Measurements from ENCODE around the gene B3GALNT2.
A peak's percentile ranks its signal among the peaks of the same experiment; 100 is the strongest.
"Not testable (repeated sequence)": the region's sequence is repeated elsewhere in the genome, so short reads cannot be mapped to it uniquely, and the experiment has no call there.

B3GALNT2 gene

DNA sequence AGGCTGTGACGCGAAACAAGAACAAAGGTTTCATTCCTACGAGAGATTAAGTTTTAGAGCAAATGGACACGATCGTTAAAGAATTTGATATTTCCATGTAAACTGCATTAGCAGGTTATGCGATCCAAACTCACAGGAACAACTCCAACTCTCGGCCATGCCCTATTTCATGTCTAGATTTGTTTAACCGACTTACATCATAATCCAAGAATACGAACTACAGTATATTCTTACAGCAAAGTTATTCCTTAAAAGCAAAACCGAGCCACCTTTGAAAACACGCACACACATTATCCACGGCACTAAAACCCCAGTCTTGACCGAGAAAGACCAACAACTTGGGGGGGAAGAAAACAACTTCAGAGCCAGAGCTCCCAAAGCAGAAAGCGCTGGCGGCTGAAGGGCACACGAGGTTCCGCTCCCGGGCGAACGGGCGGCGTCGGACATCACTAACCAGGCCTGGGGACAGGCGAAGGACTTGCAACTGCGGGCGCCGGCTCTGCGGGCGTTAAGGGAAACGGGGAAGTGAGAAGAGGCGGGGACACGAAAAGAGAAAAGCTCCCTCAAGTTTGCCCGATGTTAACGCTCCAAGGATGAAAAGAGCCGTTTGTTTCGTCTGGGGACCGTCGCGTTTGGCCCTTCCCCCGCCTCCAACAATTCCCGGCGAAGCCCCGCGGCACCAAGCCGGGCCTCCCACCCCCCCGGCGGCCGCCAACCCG is 690 bp downstream of the B3GALNT2 start:
- DNase-seq = peak; percentile 58 to 61

DNA sequence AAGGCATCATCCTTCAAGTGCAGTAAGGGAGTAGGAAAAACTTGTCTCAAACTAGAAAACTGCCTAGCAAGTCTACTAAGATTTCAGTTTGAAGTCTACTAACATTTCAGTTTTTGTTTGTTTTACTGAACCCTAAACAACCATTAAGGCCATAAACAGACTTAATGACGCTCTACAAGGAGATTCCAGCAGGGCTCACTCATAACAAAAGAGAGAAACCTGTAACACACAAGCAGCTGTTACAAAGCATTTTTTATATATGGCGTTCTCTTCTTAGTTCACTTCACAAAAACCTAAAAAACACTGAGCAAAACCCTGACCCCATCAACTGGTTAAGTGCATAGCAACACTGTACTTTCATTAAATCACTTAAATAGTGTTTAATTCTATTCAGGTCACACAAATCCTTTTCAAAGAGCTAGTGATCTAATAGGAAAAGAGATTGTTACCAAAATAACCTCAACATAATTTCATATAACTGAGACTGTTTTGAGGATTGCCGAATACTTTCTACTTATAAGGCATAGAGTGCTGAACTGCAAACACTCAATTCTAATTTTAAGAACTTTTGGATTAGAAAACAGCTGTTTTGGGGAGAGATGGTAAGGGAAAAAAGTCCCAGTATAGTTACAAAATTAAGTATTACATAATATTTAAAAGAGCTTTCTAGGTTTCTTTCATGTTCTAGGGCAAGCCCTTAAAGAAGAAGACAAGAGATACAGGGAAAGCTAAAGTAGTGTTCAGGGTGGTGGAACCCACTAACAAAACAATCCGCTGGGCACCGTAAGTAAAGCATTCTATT is 1.4 kb downstream of the B3GALNT2 start:
- DNase-seq = peak; percentile 50 to 54

DNA sequence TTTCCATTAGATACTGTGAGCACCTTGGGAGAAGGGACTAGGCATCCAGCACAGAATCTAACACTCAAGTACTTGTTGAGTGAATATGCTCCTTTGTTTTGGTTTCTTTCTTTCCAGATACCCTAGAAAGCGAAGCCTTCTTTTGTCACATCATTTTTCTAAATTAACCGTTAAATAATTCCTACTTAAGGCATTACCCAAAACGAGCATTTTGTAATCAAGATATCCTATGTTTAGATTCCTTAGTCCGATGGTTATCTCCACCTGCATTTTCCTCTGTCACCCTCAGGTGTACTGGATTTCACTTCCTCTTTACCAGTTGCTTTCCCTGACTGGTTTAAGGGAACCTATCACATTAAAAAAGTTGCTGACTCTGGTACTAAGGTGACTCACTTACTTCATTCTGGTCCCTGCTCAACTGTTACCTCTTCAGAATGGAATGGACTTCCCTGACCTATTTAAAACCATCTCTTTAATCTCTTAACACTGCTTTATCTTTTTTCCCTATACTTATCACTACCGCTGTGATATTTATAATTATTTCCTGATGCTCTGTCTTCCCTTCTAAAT is 3.2 kb downstream of the B3GALNT2 start:
- DNase-seq = no peak

DNA sequence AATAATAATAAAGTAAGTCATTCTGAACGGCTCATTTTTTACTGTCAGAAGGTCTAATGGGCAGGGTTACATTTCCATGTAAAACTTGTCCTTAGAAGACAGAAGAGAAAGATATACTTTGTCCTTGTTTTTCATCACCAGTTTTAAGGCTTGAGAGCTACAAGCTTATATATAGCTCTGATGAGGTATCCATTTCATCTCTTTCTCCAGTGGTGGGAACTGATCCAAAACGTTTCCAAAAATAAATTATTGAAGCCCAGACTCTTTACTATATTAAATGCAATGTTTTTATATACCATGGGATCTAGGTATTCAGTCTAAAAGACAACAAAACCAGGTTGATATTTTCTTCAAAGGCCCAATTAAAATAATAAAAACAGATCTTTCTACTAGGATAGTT is 8.7 kb downstream of the B3GALNT2 start:
- DNase-seq = no peak

DNA sequence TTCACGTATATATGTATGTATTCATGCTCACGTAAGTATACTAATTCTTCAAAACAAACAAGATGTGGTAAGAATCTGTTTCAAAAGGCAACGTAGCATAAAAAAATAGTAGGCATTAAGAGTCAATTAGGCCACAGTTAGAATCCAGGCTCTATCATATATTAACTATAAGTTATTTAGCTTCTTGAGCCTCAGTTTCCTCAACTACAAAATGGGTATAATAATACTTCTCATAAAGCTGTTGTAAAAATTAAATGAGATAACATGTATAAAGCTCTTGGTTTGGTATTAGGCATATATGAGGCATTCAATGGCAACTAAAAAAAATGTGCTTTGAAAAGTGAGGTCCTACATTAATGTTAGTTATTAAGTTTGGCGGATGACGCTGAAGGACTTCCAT is 9.2 kb downstream of the B3GALNT2 start:
- no peak for DNase-seq

DNA sequence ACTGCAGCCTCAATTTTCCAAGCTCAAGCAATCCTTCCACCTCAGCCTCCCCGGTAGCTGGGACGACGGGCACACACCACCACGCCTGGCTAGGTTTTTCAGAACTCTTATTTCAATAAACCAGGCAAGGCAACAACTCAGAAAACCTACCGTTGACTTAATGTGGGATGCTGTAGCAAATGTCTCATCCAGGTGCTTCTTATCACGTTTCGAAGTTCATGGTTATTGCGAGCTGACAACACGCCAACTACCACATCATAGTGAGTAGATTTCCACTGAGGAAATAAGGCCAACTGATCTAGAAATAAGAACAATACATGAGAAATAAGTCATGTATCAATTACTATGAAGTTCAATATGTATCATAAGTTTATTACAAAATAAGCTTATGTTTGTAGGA is 9.7 kb downstream of the B3GALNT2 start:
- DNase-seq = no peak

DNA sequence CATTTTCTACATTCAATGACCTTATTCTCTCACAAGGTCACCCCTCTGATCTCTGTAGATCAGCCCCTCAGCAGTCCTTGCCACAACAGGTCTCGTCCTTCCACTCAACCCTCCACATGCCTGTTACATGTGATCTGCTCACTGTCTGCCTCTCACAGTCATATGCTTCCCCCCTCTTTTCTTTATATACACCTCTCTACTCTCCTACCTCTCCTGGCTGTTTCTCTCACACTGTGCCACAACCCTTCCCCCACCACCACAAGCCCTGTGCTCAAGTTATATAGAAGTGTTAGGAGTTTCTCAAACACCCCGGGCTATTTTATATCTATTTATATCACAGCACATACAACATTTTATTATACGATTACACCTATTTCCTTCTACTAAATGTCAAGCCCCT is 12.6 kb downstream of the B3GALNT2 start:
- no peak for DNase-seq

DNA sequence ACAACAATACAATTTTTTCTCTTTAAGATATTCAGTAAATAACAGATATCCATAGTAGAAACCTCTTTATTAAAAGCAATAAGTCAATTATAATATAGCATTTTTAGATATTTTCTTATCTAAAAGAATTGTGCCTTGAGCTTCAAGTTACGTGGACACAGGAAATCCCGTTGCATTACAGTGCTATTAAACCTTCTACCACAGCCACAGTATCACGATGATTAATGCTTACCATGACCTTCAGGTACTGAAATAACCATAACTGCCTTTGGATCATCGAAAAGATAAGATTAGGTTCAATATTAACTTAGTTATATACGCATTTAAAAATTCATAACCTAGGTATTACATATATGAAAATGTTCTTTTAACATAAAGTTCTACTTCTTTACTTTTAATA is 17.9 kb downstream of the B3GALNT2 start:
- no peak for DNase-seq

DNA sequence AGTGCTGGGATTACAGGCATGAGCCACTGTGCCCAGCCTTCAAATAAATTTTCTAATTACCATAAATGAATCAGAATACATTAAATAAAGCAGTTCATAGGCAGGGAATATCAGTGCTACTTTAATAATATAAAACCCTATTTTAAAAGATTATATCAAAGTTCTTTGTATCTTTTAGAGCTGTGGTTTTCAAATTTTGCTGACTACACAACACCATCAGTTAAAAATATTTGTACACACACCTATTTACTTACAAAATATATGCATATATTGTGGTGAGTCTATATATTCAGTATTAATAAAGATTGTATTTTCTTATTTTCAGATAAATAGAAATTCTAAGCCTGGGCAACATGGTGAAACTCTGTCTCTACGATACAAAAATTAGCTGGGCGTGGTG is 18.7 kb downstream of the B3GALNT2 start:
- DNase-seq = no peak

DNA sequence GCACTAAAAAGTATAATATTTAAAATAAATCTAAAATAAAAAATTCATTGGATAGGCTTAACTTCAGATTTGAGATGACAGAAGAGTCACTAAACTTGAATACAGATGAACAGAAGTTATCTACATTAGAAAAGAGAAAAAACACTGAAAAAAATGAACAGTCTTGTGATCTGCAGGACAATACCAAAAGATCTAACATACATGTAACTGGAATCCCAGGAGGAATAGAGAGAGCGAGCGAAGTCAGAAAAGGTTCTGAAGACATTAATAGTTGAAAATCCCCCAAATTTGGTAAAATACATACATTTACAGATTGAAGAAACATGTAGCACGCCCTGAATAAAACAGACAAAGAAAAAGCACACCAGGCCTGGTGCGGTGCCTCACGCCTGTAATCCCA is 21.2 kb downstream of the B3GALNT2 start:
- no peak for DNase-seq

DNA sequence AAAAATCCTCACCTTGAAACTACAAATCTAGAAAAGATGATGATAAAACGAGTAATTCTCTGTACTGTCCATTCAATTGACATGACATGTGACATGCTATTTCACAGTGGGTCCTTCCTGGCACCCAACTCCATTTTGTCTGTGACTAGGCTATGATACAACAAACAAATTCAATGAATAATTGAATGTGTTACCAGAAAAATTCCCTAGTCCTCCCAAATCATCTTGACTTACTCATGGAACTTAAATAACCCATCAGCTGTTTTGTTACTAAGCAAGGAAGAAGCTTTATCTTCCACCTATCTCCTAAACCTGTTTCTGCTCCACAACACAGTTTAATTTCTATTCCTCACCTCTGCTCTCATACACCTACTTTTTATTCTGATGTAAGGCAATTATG is 30.4 kb downstream of the B3GALNT2 start:
- DNase-seq = no peak

DNA sequence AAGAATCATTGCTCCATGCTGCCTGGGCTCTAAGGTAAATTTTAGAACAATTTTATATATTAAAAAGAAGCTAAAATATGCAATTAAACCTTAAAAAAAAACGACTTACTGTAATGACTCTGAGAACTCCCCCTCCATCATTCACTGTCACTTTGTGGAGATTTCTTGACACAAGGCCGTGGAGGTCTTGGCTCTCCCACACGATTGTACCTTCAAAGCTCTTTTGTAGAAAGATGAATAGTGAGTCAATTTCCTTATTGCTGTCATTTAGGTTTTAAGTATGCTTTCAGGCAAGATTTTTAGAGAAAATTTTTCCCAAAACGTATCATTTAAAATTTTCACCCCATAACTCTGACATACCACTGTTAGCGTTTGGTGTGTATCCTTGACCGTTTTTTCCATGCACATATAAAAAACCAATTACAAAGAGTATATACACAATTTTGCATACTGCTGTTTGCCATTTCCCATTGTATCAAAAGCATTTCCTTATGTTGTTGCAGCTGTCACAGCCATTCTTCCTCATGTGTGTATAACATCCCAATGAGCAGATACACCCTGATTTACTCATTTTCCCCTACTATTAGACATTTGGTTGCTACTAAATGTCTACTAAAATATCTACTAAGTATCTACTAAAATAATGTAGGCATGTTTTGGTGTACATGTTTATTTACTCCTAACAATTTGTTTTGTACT is 33.4 kb downstream of the B3GALNT2 start:
- DNase-seq = no peak

DNA sequence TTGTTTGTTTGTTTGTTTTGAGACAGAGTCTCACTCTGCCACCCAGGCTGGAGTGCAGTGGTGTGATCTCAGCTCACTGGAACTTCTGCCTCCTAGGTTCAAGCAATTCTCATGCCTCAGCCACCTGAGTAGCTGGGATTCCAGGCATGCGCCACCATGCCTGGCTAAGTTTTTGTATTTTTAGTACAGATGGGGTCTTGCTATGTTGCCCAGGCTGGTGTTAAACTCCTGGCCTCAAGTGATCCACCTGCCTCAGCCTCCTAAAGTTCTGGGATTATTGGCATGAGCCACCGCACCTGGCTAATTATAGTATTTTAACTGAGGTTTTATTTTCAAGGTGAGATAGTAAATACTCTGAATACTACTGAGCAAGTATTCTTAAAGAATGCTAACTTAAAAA is 34.4 kb downstream of the B3GALNT2 start:
- not testable (repeated sequence) for DNase-seq

DNA sequence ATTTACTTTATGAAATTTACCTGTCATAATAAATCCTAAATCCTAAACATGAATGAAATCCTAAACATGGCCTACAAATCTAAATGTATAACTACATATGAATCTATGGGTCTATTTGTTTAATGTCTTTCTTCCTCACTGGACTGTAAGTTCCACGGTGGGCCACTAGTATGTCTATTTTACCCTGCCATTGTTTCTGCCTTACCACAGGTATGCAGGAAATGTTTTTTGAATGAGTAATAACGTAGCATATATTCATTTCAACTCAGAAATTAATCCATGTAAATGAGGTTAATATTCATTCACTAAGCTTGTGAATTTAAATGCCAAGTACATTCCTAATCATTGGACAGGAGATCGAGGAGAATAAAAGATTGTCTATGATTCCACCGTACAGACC is 35.3 kb downstream of the B3GALNT2 start:
- no peak for DNase-seq

DNA sequence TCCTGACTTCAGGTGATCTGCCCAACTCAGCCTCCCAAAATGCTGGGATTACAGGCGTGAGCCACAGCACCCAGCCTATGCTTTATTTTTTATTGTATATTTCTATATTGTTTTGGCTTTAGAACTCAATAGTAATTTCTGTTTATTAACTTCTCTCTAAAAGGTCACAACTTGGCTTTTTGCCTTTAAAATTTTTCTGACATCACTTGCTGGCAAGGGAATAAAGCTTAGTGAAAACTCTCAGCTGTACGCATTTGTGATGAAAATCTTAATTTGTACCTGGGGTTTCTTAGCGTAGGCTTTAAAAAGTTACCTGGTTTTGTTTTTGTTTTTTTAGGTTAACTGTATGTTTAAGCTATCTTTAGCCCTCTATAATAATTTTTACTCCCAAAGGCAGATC is 36.2 kb downstream of the B3GALNT2 start:
- DNase-seq = no peak

DNA sequence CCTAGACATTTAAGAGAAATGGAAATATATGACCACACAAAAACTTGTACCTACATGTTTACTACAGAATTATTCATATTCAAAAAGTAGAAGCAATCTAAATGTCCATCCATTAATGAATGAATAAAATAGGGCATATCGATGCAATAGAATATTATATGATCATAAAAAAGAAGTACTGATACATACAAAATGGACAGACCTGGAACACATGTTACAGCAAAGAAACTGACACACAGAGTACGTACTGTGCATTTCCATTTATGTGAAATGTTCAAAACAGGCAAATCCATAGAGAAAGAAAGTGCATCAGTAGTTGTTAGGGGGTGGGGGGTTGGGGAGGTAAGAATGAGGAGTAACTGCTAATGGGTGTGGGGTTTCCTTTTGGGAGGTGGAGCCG is 39.2 kb downstream of the B3GALNT2 start:
- DNase-seq = no peak

DNA sequence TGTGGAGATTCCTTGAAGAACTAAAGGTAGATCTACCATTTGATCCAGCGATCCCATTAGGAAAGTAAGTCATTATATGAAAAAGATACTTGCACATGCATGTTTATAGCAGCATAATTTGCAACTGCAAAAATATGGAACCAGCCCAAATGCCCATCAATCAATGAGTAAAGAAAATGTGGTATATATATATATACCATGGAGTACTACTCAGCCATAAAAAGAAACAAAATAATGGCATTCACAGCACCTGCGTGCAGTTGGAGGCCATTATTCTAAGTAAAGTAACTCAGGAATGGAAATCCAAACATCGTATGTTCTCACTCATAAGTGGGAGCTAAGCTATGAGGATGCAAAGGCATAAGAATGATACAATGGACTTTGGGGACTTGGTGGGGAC is 41.4 kb downstream of the B3GALNT2 start:
- DNase-seq = not testable (repeated sequence)

DNA sequence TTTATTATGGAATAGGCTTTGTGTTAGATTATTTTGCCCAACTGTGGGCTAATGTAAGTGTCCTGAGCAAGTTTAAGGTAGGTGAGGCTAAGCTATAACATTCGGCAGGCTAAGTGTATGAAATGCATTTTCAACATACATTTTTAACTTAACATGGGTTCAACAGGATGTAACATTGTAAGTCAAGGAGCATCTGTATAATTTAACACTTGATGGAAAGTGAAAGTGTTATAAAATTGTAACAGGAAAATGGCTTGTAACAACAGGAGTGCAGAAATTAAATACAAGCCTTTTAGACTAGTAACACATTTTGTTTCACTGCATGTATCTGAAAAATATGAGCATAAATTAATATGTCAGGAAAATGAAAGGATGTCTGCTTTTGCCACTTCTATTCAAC is 42.3 kb downstream of the B3GALNT2 start:
- DNase-seq = no peak

DNA sequence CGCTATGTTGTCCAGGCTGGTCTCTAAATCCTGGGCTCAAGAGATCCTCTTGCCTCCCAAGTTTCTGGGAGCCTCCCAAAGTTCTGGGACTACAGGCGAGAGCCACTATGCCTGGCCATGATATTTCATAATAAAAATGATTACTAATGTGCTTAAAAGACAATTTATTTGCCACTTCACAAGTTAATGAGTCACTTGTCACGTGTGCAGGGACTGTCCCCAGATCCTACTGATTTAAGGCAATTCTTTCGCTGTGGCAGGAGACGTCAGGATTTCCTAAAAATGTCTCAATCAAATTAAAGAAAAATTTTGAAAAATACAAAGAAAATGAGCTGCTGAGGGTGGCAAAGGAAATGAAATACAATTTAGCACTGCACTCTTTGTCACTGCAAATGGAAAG is 43.5 kb downstream of the B3GALNT2 start:
- no peak for DNase-seq

DNA sequence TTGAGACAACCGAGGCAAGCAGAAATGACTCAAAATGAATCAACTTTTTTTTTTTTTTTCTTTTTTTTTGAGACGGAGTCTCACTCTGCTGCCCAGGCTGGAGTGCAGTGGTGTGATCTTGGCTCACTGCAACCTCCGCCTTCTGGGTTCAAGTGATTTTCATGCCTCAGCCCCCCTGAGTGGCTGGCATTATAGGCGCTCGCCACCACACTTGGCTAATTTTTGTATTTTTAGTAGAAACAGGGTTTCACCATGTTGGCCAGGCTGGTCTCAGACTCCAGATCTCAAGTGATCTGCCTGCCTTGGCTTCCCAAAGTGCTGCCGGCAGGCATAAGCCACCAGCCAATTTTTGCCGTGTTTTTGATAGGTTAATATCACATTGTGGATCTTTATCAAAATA is 46.4 kb downstream of the B3GALNT2 start:
- DNase-seq = not testable (repeated sequence)

DNA sequence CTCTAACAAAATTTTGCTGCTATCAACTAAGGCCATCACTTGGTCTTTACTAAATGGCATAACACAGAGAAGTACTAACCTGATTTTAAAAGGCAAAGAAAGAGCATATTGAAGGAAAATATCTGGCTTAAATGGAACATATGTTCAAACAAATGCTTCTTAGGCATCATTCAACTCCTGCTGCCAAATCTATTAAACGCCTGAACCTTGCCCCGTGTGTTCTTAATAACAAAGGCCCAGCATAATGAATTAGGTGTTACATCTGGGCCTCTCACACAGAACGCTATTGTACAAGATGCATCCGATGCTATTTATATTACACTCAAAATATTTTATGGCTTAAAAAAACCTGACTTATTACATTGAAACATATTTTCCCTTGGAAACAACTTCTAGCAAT is 48.4 kb downstream of the B3GALNT2 start:
- no peak for DNase-seq

DNA sequence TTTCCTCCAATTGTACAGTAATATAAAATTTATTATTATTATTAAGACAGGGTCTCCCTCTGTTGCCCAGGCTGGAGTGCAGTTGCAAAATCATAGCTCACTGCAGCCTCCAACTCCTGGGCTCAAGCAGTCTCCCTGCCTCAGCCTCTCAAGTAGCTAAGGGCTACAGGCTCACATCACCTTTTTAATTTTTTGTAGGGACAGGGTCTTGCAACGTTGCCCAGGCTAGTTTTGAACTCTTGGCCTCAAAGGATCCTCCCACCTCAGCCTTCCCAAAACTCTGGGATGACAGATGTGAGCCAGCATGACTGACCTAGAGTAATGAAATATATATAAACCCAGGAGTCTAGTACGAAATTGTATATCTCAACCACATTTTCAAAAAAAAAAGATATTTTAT is 49.2 kb downstream of the B3GALNT2 start:
- DNase-seq = no peak

DNA sequence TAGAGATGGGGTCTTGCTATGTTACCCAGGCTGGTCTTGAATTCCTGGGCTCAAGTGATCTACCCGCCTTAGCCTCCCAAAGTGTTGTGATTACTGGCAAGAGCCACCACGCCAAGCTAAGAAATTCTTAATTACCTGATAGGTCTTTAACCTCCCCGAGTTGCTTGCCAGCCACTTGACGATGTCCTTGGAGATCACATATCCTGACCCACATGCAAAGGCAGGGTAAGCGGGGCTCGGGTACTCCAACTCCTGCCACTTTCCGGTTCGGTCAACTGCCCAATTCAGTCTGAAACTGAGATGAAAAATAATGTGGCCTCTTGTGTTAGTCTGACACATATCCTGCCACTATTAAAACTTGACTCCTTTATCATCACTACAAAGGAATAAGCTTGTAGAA is 50.2 kb downstream of the B3GALNT2 start:
- DNase-seq = no peak
